CD14-positive monocyte (primary cell): ENCODE data around the gene G6PD. TPM values are rescaled to one million over a fixed set of nuclear protein-coding genes. Genes with fewer than 3 reads are reported as not detected.
A peak's percentile ranks its signal among the peaks of the same experiment; 100 is the strongest.

Experiments
- DNase-seq, 3 donors: peaks; one replicate each; pipeline ENCODE4 v3.0.0-alpha.2; 2011 to 2022
- H2AFZ ChIP-seq: 2 replicates; pipeline ENCODE4 v1.6.0; 2012; ENCODE audit warnings: mild to moderate bottlenecking, low read depth, low read length, inconsistent platforms; ENCODE audit not compliant: insufficient read depth, poor library complexity, severe bottlenecking
- H3K27ac ChIP-seq, 2 donors: 1 replicate in 1 of 2; 2 replicates in 1 of 2; pipeline ENCODE4 v1.5.1; 2012 to 2013; ENCODE audit warnings: low read length in 2 of 2, control low read depth in 1 of 2, inconsistent platforms in 1 of 2, low read depth in 1 of 2, mild to moderate bottlenecking in 1 of 2
- H3K27me3 ChIP-seq, 2 donors: one replicate each; pipeline versions ENCODE4 v1.6.0 to v1.6.1; 2011 to 2013; ENCODE audit warnings: low read length in 2 of 2; ENCODE audit not compliant: control insufficient read depth in 2 of 2, insufficient read depth in 2 of 2
- H3K36me3 ChIP-seq, 2 donors: replicated peaks in 1 of 2; 1 replicate in 1 of 2; 2 replicates in 1 of 2; pipeline versions ENCODE4 v1.5.1 to v1.6.1; 2012 to 2013; ENCODE audit warnings: low read length in 2 of 2, control low read depth in 1 of 2, inconsistent platforms in 1 of 2, mild to moderate bottlenecking in 1 of 2; ENCODE audit not compliant: insufficient read depth in 2 of 2, control insufficient read depth in 1 of 2
- H3K4me1 ChIP-seq, 2 donors: 1 replicate in 1 of 2; 2 replicates in 1 of 2; pipeline versions ENCODE4 v1.5.1 to v1.6.1; 2012 to 2013; ENCODE audit warnings: low read length in 2 of 2, control low read depth in 1 of 2, inconsistent platforms in 1 of 2, mild to moderate bottlenecking in 1 of 2, moderate library complexity in 1 of 2; ENCODE audit not compliant: insufficient read depth in 2 of 2, control insufficient read depth in 1 of 2
- H3K4me2 ChIP-seq: replicated peaks from 2 replicates; pipeline ENCODE3; 2012; ENCODE audit warnings: low read length, moderate library complexity, mild to moderate bottlenecking; ENCODE audit not compliant: poor library complexity, severe bottlenecking; ENCODE audit errors: extremely low read depth
- H3K4me3 ChIP-seq, 3 experiments: fragments of 200-600 bp in 1 of 3; sonication (generic) in 1 of 3; replicated peaks in 1 of 3; 1 replicate in 2 of 3; 2 replicates in 1 of 3; pipeline ENCODE4 v1.5.1; 2011 to 2013; ENCODE audit warnings: low read length in 3 of 3, mild to moderate bottlenecking in 3 of 3, control low read depth in 2 of 3, low read depth in 2 of 3, inconsistent platforms in 1 of 3, moderate library complexity in 1 of 3
- H3K79me2 ChIP-seq: 2 replicates; pipeline ENCODE4 v1.6.0; 2012; ENCODE audit warnings: mild to moderate bottlenecking, control low read depth, inconsistent platforms, low read length, moderate library complexity; ENCODE audit not compliant: insufficient read depth
- H3K9ac ChIP-seq: 2 replicates; pipeline ENCODE4 v1.6.0; 2017; ENCODE audit warnings: low read length, mild to moderate bottlenecking; ENCODE audit not compliant: insufficient read depth, poor library complexity, severe bottlenecking
- H3K9me3 ChIP-seq, 2 donors: replicated peaks in 1 of 2; 1 replicate in 1 of 2; 2 replicates in 1 of 2; pipeline versions ENCODE4 v1.5.1 to v1.6.1; 2012 to 2013; ENCODE audit warnings: low read length in 2 of 2, control low read depth in 1 of 2; ENCODE audit not compliant: control insufficient read depth in 1 of 2, insufficient read depth in 1 of 2
- H4K20me1 ChIP-seq: 2 replicates; pipeline ENCODE4 v1.6.0; 2012; ENCODE audit warnings: mild to moderate bottlenecking, low read length, control low read depth, moderate library complexity; ENCODE audit not compliant: insufficient read depth
- H3K27ac Mint-ChIP-seq, 7 donors: one replicate each; pipeline ENCODE4 v1.8.0; 2020; ENCODE audit warnings: mild to moderate bottlenecking in 7 of 7, mixed read lengths in 7 of 7, moderate library complexity in 6 of 7, inconsistent platforms in 2 of 7
- H3K27me3 Mint-ChIP-seq, 3 donors: one replicate each; pipeline ENCODE4 v1.8.0; 2021 to 2022; ENCODE audit warnings: low read depth in 3 of 3, mild to moderate bottlenecking in 3 of 3, mixed read lengths in 3 of 3, moderate library complexity in 3 of 3, inconsistent platforms in 1 of 3
- H3K36me3 Mint-ChIP-seq, 2 donors: one replicate each; pipeline ENCODE4 v1.8.0; 2020; ENCODE audit warnings: mixed read lengths in 2 of 2, inconsistent platforms in 1 of 2, mild to moderate bottlenecking in 1 of 2
- H3K4me1 Mint-ChIP-seq: one replicate; pipeline ENCODE4 v1.8.0; 2020; ENCODE audit warnings: mild to moderate bottlenecking, mixed read lengths
- H3K4me3 Mint-ChIP-seq, 2 donors: one replicate each; pipeline ENCODE4 v1.8.0; 2020; ENCODE audit warnings: mild to moderate bottlenecking in 2 of 2, mixed read lengths in 2 of 2, moderate library complexity in 1 of 2
- H3K9me3 Mint-ChIP-seq, 7 donors: one replicate each; pipeline ENCODE4 v1.8.0; 2020 to 2022; ENCODE audit warnings: mixed read lengths in 7 of 7, mild to moderate bottlenecking in 6 of 7, moderate library complexity in 6 of 7, inconsistent platforms in 2 of 7
- WGBS: methylation state at CpG from one replicate; pipeline ENCODE4 v1.1.5; 2013; ENCODE audit warnings: missing lambda C conversion rate; ENCODE audit not compliant: insufficient coverage; 5-methylcytosine and 5-hydroxymethylcytosine counted together
- intact Hi-C, 2 donors: fragments of 100-400 bp; cut with micrococcal nuclease; formaldehyde crosslinking; loops; one replicate each; pipeline versions ENCODE4 v1.15.0 to v1.15.1; 2023
- polyA plus RNA-seq, 3 donors: library from polyadenylated mRNA; depleted of rRNA in 1 of 3; unstranded in 2 of 3; stranded (reverse) in 1 of 3; fragments of 300-500 nt in 2 of 3; fragments of >200 nt in 1 of 3; fragmentation: Illumina TruSeq in 2 of 3; gene quantifications; 1 replicate in 2 of 3; 2 replicates in 1 of 3; pipeline ENCODE4 v1.2.3, GENCODE V29; 2012 to 2021
- TF ChIP-seq, protein P1 (sequence below): fragments of 200-600 bp; IDR thresholded peaks from one replicate; pipeline ENCODE4 v1.8.0; 2022; ENCODE audit warnings: antibody characterized with exemption, mild to moderate bottlenecking

Gene G6PD
- polyA plus RNA-seq, 3 donors: 10.7 to 165 (median 14.7) TPM

- H3K4me3 Mint-ChIP-seq: no peak overlapping the region
- H3K27me3 Mint-ChIP-seq: peaks cover 0 to 9% (median 0%) of the 10 kb centered on the region in 3 donors
These were observed 7.6 kb downstream of the G6PD start for GRCh38 chrX:154539077-154539476.

GRCh38 chrX:154535892-154536291 lies 10.8 kb downstream of the G6PD start:
- Mint-ChIP-seq H3K4me1 (peaks cover 10% of the 10 kb centered on the region), H3K36me3 (peaks cover 41 to 75% of the 10 kb centered on the region in 2 donors), H3K4me3 (no peak overlapping the region), H3K27ac (peak overlapping the region in 3 of 7 donors; percentile 30 to 41 (median 32)), H3K27me3 (peaks cover 0 to 10% (median 0%) of the 10 kb centered on the region in 3 donors), H3K9me3 (peaks cover 0 to 3% (median 0%) of the 10 kb centered on the region in 7 donors)
- no peak overlapping the region for H3K4me3 ChIP-seq
- no peak overlapping the region for H3K27ac ChIP-seq
- peaks cover 27% of the 10 kb centered on the region for H4K20me1 ChIP-seq
- no peak overlapping the region for H2AFZ ChIP-seq
- intact Hi-C loops: loop anchor here in 1 of 2 donors (2.0 kb wide), 1 partner anchor 163 kb away; no protein-coding TSS in a partner anchor
- H3K9me3 ChIP-seq: no peaks in the 10 kb centered on the region
- peaks cover 38% of the 10 kb centered on the region for H3K79me2 ChIP-seq
- H3K9ac ChIP-seq: no peak overlapping the region
- TF ChIP-seq, protein P1, sequence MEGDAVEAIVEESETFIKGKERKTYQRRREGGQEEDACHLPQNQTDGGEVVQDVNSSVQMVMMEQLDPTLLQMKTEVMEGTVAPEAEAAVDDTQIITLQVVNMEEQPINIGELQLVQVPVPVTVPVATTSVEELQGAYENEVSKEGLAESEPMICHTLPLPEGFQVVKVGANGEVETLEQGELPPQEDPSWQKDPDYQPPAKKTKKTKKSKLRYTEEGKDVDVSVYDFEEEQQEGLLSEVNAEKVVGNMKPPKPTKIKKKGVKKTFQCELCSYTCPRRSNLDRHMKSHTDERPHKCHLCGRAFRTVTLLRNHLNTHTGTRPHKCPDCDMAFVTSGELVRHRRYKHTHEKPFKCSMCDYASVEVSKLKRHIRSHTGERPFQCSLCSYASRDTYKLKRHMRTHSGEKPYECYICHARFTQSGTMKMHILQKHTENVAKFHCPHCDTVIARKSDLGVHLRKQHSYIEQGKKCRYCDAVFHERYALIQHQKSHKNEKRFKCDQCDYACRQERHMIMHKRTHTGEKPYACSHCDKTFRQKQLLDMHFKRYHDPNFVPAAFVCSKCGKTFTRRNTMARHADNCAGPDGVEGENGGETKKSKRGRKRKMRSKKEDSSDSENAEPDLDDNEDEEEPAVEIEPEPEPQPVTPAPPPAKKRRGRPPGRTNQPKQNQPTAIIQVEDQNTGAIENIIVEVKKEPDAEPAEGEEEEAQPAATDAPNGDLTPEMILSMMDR: no peak
- H3K36me3 ChIP-seq: peaks cover 38 to 60% of the 10 kb centered on the region in 2 donors
- H3K4me1 ChIP-seq: peaks cover 10 to 14% of the 10 kb centered on the region in 2 donors
- H3K4me2 ChIP-seq: no peak overlapping the region
- DNase-seq: no peak
- H3K27me3 ChIP-seq: no peaks in the 10 kb centered on the region
- 100% methylated on average over 1 of the region's 9 CpGs for WGBS

More at GRCh38 chrX:154539077-154539476, 7.6 kb downstream of the G6PD start:
- peaks cover 10% of the 10 kb centered on the region for H4K20me1 ChIP-seq
- H3K4me3 ChIP-seq: no peak overlapping the region
- H3K27ac ChIP-seq: no peak overlapping the region
- peaks cover 37% of the 10 kb centered on the region for H3K4me1 Mint-ChIP-seq
- no peaks in the 10 kb centered on the region for H3K27me3 ChIP-seq
- H2AFZ ChIP-seq: no peak overlapping the region
- H3K36me3 Mint-ChIP-seq: peaks cover 25 to 51% of the 10 kb centered on the region in 2 donors
- no peak for DNase-seq
- H3K9me3 ChIP-seq: no peaks in the 10 kb centered on the region
- no peak overlapping the region for H3K9ac ChIP-seq
- intact Hi-C loops: no loop called here
- no peak overlapping the region for H3K4me2 ChIP-seq
- WGBS: 100% methylated on average over 1 of the region's 8 CpGs
- H3K27ac Mint-ChIP-seq: peak overlapping the region in 1 of 7 donors; percentile 46
- H3K4me1 ChIP-seq: peaks cover 42 to 46% of the 10 kb centered on the region in 2 donors
- peaks cover 0 to 7% (median 1%) of the 10 kb centered on the region in 7 donors for H3K9me3 Mint-ChIP-seq
- peaks cover 17 to 33% of the 10 kb centered on the region in 2 donors for H3K36me3 ChIP-seq
- H3K79me2 ChIP-seq: peaks cover 48% of the 10 kb centered on the region
- TF ChIP-seq, protein P1: no peak
